Midbrain (tissue), 1 donor: ENCODE data around the gene CACNA1G.

Source experiments
- DNase-seq: peaks from one replicate; lab custom pipeline; 2025; lab: John Stamatoyannopoulos, UW

Gene CACNA1G

GRCh38 chr17:50672831-50673551 lies 112.5 kb downstream of the CACNA1G start:
- DNase-seq, result no peak

GRCh38 chr17:50675190-50675589 lies 114.7 kb downstream of the CACNA1G start:
- DNase-seq, result no peak

GRCh38 chr17:50675627-50676026 lies 115.1 kb downstream of the CACNA1G start:
- no peak for DNase-seq

- DNase-seq, result no peak
Measured at GRCh38 chr17:50676065-50676975, 115.8 kb downstream of the CACNA1G start.
